ENCODE results near the gene DCP2.

Gene DCP2

DNA sequence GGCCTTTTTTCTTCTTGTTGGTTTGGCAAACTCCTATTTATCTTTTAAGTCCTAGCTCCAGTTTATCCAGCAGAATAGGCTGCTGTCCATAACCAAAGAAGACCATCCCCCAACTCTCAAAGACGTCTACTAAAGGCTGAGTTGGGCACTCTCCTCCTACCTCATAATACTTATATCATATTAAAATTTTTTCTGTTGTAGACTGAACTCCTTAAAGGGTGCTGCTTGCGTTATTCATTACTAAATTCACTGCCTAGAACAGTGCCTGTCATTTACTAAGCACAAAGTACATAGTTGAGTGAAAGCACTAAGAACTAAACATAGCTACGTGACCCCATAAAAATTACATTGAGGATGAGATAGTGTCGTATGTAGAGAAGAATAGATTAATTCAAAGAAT lies 21.7 kb downstream of the DCP2 start:
- no peak for TF ChIP-seq ZFX (IDR thresholded peaks at IDR 0.05; ENCODE audit: borderline replicate concordance)
- TF ChIP-seq, protein P1, sequence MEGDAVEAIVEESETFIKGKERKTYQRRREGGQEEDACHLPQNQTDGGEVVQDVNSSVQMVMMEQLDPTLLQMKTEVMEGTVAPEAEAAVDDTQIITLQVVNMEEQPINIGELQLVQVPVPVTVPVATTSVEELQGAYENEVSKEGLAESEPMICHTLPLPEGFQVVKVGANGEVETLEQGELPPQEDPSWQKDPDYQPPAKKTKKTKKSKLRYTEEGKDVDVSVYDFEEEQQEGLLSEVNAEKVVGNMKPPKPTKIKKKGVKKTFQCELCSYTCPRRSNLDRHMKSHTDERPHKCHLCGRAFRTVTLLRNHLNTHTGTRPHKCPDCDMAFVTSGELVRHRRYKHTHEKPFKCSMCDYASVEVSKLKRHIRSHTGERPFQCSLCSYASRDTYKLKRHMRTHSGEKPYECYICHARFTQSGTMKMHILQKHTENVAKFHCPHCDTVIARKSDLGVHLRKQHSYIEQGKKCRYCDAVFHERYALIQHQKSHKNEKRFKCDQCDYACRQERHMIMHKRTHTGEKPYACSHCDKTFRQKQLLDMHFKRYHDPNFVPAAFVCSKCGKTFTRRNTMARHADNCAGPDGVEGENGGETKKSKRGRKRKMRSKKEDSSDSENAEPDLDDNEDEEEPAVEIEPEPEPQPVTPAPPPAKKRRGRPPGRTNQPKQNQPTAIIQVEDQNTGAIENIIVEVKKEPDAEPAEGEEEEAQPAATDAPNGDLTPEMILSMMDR (IDR thresholded peaks at IDR 0.05), result no peak
- no peak overlapping the region for H3K27ac ChIP-seq

DNA sequence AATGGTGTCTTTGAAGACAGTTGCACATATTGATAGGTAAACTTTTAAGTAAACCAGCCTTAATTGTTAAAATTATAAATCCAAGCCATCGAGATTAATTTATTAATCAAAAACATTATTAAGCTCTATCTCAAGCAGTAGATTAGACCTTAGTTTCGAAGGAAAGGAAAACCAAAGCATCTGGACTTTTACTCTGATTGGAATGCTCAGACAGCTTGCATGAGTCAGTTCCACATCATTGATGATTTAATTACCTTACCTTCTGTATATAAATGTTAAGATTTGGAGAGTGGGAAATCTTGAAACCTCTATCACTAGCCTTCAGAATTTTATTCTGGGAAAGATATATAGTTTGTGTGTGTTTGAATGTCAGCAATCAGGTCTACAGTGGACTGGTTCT lies 23.9 kb downstream of the DCP2 start:
- no peak overlapping the region for H3K27ac ChIP-seq
- TF ChIP-seq, protein P1 (IDR thresholded peaks at IDR 0.05), result no peak
- TF ChIP-seq ZFX (IDR thresholded peaks at IDR 0.05; ENCODE audit: borderline replicate concordance), result no peak

DNA sequence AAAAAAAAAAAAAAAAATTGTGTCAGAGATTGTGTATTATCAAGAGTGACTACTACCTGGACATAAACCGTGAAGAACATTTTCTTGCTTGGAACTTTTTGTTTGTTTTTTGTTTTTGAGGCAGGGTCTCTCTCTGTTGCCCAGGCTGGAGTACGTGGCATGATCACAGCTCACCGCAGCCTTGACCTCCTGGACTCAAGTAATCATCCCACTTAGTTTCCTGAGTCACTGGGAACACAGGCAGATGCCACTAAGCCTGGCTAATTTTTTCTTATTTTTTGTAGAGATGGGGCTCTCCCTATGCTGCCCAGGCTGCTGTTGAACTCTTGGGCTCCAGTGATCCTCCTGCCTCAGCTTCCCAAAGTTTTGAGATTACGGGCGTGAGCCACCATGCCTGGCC lies 25.8 kb downstream of the DCP2 start:
- TF ChIP-seq ZFX (IDR thresholded peaks at IDR 0.05; ENCODE audit: borderline replicate concordance), result no peak
- TF ChIP-seq, protein P1 (IDR thresholded peaks at IDR 0.05), result no peak
- no peak overlapping the region for H3K27ac ChIP-seq

DNA sequence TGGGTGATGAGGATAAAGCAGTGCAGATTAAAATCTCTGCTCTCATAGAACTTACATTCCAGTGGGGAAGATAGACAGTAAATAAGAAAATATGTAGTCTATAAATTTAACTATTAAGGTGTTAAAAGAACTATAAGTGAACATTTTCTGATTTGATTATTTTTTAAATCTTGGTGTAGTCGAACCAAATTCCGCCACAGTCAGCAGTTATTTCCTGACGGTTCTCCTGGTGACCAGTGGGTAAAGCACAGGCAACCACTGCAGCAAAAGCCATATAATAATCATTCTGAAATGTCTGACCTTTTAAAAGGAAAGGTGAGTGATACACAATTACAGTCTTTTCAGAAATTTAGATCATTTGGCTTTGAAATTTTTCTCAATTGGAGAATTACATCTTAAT lies 27.2 kb downstream of the DCP2 start:
- no peak overlapping the region for H3K27ac ChIP-seq
- TF ChIP-seq ZFX (IDR thresholded peaks at IDR 0.05; ENCODE audit: borderline replicate concordance), result no peak
- TF ChIP-seq, protein P1 (IDR thresholded peaks at IDR 0.05), result no peak

DNA sequence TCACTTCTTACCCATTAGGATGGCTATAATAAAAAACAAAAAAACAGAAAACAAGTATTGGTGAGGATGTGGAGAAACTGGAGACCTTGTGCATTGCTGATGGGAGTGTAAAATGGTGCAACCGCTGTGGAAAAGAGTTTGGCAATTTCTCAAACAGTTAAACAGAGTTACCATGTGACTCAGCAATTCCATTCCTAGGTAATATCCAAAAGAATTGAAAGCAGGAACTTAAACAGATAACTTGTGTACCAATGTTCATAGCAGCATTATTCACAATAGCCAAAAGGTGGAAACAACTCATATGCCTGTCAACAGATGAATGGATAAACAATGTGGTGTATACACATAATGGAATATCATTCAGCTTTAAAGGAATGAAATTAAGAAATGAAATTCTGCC lies 28.9 kb downstream of the DCP2 start:
- H3K27ac ChIP-seq, result no peak overlapping the region
- TF ChIP-seq, protein P1 (IDR thresholded peaks at IDR 0.05), result no peak
- TF ChIP-seq ZFX (IDR thresholded peaks at IDR 0.05; ENCODE audit: borderline replicate concordance), result no peak

DNA sequence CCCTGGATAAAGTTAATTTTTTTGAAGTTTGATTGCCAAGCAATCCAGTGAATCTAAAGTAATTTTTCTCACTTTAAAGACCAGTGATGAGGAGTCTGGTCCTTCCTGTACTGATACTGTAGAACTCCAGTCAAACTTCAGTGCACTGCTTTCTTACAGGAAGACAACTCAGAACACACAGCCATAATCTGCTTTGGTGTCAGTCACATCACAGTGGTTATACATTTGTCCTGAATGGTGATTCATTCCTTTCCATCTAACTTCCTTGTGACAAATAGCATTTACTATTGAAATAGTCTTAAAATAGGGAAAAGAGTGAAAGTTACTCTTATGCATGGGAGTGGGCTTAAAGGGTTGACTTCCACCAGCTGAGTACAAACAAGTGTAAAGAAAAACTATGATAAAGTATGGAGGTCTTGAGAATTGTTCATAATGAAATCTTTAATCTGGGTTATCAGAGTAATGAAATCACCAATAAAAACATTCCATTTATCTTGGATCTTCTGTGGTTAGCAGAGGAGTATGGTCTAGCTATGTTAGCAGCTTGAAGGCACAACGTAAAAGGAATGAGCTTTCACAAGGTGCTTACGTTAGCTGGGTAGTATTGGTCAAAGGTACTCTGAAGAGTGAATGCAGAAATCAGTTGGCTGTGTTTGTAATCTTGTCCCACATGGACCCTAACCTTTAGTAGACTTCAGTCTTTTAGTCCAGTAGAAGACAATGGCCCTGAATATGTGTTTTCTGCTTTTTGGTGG lies 41.5 kb downstream of the DCP2 start:
- H3K27ac ChIP-seq, result no peak overlapping the region
- TF ChIP-seq, protein P1 (IDR thresholded peaks at IDR 0.05), result no peak
- TF ChIP-seq ZFX (IDR thresholded peaks at IDR 0.05; ENCODE audit: borderline replicate concordance), result no peak

DNA sequence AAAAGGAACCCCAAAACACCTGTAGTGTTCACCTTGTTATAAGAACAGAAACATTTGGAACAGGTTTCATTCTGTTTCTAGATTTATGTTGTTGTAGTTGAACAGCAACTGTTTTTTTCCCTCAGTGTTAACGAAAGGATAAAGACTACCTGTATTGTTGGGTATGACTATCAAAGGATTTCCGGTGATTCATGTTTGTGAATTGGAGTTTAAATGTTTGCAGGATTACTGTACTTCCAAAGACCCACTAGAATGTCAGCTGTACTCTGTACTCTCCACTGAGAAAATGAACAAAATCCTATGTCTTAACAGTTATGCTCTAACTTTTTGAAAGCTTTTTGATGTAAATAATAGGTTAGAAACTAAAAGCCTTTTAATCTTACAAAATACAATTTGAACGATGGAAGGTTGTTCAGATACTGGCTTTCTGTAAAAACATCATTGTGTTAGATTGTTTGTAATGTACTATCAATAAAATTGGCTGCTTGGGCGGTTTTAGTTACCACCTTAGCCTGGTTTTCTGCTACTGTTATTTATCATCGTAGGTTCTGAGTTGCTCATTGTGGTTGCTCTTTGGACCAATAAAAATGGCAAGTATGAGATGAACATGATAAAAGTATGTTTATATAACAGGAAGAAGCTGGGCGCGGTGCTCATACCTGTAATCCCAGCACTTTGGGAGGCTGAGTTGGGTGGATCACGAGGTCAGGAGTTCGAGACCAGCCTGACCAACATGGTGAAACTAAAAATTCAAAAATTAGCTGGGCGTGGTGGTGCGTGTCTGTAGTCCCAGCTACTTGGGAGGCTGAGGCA lies 44.1 kb downstream of the DCP2 start:
- no peak overlapping the region for H3K27ac ChIP-seq
- TF ChIP-seq ZFX (IDR thresholded peaks at IDR 0.05; ENCODE audit: borderline replicate concordance), result no peak
- TF ChIP-seq, protein P1 (IDR thresholded peaks at IDR 0.05), result no peak

Data from 22Rv1 (cell line).